M059J (cell line): ENCODE results near the gene BRICD5. TPM values are rescaled to one million over a fixed set of nuclear protein-coding genes. Genes with fewer than 3 reads are reported as not detected.
"Not testable (repeated sequence)": the region's sequence is repeated elsewhere in the genome, so short reads cannot be mapped to it uniquely, and the experiment has no call there.

ENCODE experiments used
- DNase-seq: peaks from one replicate; pipeline ENCODE4 v3.0.0-alpha.2; 2012; ENCODE audit warnings: low read depth
- total RNA-seq: library from RNA; depleted of rRNA; stranded (reverse); fragments of >200 nt; shearing (Covaris generic); gene quantifications from 2 replicates; pipeline ENCODE4 v1.2.3, GENCODE V29; 2014

Gene BRICD5
- total RNA-seq, 1 experiment from 2014 or later: 0.89 TPM

DNA sequence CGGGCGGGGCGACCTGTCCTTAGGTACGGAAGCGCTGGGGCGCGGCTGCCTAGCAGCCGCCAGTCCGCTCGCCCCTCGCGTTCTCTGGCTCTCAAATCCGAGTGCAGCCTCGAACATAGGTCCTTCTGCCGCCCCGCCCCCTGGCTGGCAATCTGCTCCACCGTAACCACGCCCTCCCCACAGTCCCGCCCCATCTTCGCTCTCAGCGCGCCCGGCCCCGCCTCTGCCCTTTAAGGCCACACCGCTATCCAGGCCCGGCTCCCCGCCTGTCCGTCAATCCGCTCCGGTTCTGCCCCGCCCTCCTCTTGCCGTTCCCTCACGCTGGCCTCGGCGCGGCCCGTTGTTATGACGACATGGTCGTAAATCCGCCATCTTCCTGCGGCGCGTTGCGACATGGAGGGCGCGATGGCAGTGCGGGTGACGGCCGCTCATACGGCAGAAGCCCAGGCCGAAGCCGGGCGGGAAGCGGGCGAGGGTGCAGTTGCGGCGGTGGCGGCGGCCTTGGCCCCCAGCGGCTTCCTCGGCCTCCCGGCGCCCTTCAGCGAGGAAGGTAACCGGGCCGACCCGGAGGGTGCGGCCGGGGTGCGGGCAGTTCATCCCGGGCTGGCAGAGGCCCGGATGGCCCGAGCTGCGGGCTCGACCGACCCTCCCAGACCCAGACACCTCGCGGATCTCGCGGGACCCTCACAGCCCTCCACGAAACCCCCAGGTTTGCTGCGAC lies 12.7 kb upstream of the BRICD5 start, which contains the start of gene E4F1:
Gene E4F1, plus strand, starts transcription at position 371 of the 721 bp plus-strand sequence. Its CDS starts 23 bp downstream, at position 394.
- DNase-seq: peak; percentile 99

DNA sequence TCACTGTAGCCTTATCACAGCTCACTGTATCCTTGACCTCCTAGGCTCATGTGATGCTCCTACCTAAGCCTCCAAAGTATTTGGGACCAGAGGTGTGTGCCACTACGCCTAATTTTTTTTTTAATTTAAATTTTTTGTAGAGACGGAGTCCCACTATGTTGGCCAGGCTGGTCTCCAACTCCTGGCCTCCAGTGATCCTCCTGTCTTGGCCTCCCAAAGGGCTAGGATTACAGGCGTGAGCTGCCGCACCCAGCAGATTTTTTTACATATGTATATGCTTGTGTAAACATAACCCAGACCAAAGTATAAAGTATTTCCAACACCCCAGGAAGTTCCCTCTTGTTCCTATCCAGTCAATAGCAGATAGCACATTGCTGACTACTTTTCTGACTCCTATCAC lies 5.7 kb upstream of the BRICD5 start:
- DNase-seq: no peak

DNA sequence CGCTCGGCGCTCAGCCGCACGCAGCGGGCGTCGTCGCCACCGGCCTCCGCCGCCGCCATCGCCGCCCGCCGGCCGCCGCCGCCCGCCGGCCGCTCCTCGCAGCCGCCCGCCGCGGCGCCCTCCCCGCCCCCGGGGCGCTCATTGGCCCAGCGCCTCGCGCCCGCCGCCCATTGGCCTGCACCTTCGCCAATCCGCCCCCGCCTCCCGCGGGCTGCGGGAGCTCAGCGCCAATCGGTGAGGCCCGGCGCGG lies 4.0 kb upstream of the BRICD5 start, which contains the start of gene PGP:
Gene PGP, minus strand, starts transcription at position 122 of the 250 bp plus-strand sequence. Its CDS starts 63 bp downstream, at position 59.
- no peak for DNase-seq

DNA sequence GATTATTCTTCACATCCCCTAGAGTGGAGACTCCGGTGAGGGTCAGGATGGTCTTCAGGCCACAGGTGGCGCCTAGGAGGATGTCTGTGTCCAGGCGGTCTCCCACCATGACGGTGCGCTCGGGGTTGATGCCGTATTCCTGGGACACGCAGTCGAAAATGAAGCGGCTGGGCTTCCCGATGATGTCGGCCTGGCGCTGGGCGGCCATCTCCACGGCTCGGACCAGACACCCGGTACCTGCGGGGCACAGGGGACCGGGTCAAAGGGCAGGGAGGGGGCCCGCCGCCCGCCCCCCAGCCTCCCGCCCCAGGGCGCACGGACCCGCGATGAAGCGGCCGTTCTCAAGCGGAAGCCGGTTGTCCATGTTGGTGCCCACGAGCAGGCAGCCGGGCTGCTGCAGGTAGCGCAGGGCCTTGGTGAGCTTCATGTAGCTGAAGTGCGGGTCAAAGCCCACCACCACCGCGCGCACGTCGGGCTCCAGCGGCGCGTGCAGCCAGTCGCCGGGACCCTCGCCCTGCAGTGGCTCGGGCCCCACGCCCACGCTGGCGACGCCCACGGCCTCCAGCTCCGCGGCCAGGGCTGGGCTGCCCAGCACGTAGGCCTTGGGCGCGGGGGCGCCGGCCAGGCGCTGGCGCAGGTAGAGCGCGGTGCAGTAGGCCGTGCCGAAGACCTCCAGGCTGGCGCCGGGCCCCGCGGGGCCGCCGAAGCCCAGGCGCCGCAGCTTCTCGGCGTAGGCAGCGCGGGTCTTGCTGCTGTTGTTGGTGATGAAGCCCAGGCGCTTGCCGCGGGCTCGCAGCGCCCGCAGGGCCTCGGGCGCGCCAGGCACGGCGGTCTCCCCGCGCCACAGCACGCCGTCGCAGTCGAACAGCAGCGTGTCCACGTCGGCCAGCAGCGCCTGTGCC lies 3.4 kb upstream of the BRICD5 start:
- no peak for DNase-seq

DNA sequence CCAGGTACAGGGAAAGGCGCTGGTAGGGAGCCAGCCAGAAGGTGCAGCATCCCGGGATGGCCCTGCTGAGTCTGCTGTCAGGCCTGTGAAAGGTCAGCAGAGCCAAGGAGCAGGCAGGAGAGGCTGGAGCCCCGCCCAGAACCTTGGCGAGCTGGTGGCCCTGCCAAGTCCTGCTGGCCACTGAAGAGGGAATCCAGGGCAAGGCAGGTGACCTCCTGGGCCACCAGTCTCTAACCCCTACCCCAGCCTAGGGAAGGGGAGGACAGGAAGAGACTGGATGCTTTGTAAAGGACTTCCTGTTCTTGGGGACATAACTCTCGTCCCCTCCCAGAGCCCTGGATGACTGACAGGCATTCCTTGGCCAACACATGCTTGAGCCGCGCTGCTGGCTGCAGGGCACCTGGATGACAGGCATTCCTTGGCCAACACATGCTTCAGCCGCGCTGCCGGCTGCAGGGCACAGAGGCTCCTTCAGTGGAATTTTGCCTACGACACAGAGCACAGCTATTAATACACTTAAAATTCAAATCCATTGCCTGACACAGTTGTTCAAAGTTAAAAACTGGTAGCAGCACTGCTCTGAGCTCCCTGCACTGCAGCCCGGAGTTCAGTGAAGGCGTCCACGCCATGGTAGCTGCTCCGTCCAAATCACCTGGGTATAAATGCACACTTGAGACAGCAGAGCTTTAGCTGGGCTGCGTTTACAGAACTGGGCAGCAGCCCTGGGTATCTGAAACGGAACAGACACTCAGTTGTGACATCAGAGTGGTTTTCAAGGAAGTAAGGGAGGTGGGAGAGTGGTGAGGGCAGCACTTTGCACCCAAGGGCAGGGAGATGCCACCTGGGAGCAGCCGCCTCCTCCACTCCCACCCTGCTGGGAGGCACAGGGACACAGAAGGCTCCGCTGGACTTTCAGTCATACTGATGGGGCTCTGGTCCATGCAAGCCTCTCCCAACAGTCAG lies 2.0 kb upstream of the BRICD5 start:
- peak; percentile 43 for DNase-seq

DNA sequence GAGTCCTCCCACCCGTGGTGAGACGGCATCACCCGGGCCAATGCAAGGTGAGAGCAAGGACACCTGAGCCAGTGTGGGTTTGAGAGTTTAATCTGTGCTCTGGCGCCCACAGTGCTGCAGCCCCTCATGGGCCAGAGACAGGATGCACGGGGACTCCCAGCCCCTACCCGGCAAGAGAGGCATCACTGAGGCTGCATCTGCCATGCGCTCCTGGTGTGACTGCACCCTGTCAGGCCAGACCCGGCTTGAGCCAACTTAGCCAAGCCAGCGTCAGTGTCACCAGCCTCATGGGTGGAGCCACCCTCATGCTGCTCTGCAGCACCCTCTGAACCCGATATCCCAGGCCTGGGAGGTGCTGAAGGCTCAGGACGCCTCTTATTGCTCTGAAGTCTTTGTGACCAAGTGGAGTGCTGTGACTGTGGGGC lies 1.3 kb upstream of the BRICD5 start:
- no peak for DNase-seq

DNA sequence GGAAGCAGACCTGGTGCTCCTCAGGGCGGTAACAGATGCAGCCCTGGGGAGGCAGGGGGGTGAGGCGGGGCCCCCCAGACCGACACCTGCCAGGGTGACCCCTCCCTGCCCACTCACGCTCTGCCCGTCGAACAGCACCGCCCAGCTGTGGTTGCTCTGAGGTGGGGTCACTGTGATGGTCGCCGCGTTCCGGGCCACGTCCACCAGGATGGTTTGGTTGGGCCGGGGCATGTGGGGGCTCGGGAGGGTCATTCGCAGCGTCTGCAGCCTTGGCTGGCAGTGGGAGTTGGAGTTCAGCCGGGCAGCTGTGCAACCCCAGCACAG lies 692 bp downstream of the BRICD5 start:
- DNase-seq: no peak

DNA sequence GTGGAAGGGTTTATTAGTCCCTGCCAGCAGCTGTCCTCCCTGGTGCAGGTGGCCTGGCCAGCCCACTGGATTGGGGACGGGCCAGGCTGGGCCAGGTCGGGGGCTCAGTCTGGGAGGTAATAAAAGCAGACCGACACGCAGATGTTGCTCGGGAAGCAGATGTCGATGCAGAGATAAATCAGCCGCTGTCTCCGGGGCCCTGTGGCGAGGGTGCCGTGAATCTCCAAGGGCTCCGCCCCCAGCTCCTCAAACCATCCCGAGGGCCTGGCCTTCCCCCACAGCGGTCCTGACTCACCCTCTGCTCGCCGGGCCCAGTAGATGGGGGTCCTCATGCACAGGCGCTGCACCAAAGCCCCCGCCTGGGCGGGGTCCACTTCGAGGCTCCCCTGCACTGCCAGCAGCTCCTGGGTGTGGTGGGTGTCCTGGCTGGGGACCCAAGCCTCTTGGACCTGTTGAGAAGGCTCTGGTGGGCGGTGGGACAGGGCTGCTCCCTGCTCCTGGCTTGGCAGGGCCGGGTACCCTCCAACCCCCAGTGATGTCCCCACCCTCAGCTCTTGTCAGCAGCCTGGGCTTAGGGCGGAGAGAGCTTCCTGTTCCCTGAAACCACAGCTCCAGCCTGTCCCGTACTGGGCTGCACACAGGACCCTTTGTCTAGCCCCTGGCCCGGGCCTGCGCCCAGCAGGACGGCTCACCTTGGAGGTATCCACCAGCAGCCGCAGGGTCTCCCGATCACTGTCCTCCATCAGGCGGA lies 1.2 kb downstream of the BRICD5 start:
- DNase-seq: no peak

DNA sequence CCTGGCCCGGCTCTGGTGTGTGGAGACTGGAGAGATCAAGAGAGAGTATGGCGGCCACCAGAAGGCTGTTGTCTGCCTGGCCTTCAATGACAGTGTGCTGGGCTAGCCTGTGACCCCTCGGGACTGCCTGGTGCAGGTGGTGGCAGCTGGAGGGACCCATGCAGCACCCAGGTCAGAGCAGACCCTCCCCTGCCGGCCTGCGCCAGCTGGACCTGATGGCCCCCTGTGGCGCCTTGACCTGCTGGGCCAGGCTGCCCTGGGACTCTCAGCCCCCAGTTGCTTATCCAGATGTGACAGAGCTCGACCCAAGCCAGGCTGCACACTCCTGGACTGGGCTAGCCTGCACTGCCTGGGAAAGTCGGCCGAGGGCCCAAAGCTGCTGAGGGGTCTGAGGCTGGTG lies 1.9 kb downstream of the BRICD5 start:
- no peak for DNase-seq

DNA sequence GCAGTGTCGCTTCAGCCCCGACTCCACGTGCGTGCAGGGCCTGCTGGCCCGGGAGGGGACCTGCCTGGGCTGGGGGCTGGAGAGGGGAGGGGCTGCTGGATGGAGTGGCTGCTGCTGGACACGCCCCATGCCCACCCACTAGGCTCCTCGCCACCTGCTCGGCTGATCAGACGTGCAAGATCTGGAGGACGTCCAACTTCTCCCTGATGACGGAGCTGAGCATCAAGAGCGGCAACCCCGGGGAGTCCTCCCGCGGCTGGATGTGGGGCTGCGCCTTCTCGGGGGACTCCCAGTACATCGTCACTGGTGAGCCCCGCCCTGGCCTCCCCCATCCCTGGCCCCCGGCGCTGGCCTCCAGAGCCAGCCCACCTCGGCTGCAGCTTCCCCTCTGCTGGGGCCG lies 2.4 kb downstream of the BRICD5 start:
- no peak for DNase-seq

DNA sequence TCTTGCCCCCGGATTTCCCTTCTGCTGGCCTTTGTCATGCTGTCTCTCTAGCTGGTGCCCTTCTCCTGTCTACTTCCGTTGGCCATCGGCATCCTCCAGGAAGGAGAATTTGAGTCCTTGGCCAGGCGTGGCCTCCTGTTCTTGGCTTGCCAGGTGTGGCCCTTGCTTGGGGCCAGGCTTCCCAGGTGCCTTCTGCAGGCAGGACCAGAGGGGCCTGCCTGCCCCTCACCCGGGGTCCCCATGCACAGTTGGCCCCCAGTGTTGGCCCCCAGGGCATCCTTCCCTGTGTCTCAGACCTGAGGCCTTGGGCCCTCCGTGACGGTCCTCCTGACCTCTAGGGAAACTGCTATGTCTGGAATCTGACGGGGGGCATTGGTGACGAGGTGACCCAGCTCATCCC lies 2.8 kb downstream of the BRICD5 start:
- no peak for DNase-seq

DNA sequence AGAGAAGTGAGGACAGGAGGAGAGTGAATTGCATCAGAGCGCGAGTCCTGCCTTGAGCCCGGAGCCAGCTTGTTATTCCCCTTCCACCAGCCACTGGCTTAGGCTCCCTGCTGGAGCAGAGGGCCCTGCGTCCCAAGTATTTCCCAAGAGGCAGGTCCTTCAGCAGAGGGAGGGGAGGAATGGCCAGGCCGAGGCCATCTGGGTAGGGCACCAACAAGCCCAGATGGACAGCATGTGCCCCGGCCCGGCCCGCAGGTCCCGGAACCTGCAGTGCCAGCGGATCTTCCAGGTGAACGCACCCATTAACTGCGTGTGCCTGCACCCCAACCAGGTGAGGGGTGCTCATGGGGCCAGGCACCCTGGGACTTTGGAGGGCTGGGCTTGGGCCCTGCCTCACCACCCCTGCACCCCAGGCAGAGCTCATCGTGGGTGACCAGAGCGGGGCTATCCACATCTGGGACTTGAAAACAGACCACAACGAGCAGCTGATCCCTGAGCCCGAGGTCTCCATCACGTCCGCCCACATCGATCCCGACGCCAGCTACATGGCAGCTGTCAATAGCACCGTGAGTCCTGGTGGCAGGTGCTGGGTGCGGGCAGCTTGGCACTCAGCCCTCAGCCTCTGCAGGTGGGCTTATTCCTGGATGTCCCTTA lies 3.8 kb downstream of the BRICD5 start:
- DNase-seq: no peak

DNA sequence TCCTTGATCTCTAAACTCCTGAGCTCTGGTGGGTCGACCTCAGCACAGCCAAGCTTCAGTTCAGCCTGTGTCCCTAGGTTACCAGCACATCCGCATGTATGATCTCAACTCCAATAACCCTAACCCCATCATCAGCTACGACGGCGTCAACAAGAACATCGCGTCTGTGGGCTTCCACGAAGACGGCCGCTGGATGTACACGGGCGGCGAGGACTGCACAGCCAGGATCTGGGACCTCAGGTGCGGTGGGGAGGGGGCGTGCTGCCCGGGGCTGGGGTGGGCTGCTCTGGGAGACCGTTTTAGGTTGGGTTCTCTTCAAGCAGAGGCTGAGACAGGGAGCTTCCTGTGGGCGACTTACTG lies 4.3 kb downstream of the BRICD5 start:
- no peak for DNase-seq

DNA sequence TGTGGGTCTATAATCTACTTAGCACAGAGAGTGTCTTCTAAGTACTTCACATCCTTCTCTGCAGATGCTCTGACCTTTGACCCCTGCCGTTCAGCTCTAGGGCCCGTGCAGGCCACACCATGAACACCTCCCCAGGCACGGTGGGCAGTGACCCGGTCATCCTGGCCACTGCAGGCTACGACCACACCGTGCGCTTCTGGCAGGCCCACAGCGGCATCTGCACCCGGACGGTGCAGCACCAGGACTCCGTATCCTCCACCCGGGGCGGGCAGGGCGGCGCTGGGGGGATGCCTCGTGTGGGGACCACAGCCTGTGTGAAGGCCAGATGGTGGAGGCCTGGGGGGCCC lies 4.7 kb downstream of the BRICD5 start:
- DNase-seq: no peak

DNA sequence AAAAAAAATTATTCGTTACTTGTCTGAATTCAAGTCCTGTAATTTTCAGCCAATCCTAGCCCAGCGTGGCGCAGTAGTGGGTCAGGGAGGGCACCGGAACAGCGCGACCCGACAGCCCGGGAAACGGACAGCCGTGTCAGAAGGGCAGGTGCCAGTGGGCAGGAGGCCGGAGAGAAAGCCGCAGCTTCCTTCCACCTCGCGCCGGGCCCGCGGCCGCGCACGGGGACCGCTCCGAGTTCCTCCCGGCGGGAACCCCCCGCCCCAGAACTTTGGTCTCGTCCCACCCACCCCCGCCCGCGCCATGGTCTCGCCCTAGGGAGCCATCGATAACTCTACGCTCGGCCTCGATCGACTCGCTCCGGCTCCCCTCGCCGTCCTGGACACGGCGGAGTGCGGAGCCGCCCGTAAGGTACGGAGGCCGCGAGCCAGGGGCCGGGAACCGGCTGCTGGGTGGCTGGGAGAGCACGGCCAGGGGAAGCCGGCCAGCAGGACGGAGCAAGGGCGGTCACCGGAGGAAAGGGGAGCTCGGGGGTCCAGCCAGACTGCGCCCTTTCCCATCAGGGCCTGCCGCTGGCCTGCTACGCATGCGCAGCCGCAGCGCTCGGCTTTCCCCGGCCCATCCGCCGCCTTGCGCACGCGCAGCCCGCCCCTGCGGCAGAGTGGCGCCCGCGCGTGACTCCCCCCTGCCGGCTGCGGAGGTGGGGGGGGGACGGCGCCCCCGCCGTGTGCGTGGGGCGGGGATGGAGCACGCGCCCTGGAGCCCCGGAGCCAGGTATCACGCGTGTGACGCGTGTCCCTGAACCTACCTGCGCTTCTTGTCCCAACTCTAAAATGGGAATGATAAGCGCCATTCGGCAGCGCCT lies 5.3 kb downstream of the BRICD5 start, which contains the start of gene MLST8:
Gene MLST8, plus strand, starts transcription at position 351 of the 863 bp plus-strand sequence. CDS start 632 bp downstream, outside the sequence.
- peak; percentile 70 for DNase-seq

DNA sequence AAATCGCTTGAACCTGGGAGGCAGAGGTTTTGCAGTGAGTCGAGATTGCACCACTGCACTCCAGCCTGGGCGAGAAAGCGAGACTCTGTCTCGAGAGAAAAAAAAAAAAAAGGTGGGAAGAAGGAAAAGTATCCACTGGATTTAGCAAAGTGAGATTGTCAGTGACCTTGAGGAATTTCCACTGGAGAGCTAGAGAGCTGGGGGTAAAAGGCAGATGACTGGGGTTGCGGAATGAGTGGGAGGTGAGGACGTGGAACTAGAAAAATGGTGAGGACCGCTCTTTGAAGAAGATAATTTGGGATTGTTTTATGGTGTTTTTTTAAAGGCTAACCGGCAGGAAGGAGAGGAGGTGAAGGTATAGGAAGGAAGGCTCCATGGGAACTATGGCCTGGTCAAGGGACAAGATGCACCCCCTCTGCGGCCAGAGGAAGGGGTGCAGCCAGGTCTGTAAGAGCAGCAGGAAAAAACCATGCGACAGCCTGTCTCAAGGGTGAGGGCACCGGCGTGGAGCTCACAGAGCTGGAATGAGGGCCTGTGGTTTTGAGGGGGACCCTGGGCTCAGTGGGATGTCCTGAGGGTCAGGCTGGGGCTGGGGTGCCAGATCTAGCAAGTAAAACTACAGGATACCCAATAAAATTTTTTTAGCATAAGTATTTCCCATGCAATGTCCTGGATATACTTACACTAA lies 6.1 kb downstream of the BRICD5 start:
- DNase-seq: no peak

DNA sequence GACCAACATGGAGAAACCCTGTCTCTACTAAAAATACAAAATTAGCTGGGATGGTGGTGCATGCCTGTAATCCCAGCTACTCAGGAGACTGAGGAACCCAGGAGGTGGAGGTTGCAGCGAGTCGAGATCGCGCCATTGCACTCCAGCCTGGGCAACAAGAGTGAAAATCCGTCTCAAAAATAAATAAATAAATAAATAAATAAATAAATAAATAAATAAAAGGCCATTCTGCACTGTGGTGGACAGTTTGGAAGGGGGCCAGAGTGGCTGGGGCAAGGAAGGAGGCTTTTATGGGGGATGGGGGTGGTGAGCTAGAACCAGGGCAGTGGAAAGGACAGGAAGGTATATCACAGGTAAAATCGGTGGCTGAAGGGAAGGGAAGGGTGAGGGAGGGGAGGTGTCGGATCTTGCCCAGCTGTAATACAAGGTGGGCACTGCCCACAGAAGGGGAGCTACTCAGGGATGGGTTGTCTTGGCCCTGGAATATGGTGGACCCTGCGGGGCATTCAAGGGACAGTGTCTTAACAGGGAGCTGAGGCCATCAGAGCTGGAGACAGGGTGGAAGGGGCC lies 7.5 kb downstream of the BRICD5 start:
- DNase-seq: not testable (repeated sequence)

DNA sequence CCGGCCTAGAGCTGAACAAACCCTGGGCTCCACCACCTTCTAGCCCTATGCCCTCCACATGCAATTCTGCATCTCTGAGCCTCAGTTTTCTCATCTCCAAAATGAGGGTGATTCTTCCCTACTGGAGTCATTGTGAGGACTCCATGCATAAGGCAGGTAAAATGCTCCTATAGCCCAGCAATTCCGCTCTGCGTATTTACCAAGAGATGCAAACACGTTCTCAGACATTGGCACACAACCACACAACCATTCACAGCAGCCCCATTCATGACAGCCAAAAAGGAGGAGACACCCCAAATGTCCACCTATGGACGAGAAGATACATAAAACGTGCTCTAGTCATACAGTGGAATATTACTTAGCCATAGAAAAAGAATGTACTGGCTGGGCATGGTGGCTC lies 10.3 kb downstream of the BRICD5 start:
- no peak for DNase-seq

DNA sequence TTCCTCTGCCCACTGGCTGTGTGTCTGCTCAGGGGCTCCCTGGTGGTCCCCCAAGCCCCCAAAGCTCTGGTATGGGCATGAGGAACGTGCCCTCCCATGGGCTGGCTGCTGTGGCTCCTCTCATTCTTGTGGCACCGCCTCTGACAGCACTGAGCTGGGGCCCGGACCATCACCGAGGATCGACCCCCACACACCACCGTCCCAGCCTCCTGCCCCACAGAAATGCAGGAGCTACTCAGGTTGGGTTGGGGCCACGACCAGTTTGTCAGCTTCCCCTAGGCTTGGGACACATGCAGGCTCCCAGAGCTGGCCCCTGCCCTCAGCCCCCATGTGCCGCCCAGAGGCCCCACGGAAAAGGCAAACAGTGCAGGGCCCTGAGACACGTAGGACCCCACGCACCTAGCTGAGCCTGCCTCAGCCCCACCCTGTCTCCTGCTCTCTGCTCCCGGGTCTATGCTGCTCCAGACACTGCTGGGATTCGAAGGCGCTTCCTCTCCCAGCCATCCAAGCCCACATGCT lies 11.0 kb downstream of the BRICD5 start:
- DNase-seq: no peak
